ENCODE results near the gene KHDC4.

The KHDC4 gene

DNA sequence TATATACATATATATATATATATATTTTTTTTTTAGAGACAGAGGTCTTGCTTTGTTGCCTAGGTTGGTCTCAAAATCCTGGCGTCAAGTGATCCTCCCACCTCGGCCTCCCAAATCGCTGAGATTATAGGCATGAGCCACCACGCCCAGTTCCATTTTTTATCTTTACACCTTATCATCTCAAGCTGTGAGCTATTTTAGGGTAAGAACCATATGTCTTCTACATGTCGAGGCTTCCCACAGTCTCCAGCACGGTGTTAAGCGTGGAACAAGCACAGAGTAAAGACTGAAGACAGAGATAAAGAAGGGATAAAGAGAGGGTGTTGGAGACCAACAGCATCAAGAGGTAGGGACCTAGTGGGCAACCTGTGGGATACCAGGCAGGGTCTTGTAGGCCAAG, 30.0 kb upstream of the KHDC4 start:
- Histone ChIP-seq H3K27ac (no peak overlapping the region), H3K27me3 (ENCODE audit: insufficient read depth, low read depth, severe bottlenecking) (no peaks in the 10 kb centered on the region), H3K4me3 (ENCODE audit: low read depth, low read length) (no peak overlapping the region), H3K9me3 (ENCODE audit: severe bottlenecking) (no peaks in the 10 kb centered on the region), H3K36me3 (peaks cover 98% of the 10 kb centered on the region)
- no peak for DNase-seq
- TF ChIP-seq, protein P1, sequence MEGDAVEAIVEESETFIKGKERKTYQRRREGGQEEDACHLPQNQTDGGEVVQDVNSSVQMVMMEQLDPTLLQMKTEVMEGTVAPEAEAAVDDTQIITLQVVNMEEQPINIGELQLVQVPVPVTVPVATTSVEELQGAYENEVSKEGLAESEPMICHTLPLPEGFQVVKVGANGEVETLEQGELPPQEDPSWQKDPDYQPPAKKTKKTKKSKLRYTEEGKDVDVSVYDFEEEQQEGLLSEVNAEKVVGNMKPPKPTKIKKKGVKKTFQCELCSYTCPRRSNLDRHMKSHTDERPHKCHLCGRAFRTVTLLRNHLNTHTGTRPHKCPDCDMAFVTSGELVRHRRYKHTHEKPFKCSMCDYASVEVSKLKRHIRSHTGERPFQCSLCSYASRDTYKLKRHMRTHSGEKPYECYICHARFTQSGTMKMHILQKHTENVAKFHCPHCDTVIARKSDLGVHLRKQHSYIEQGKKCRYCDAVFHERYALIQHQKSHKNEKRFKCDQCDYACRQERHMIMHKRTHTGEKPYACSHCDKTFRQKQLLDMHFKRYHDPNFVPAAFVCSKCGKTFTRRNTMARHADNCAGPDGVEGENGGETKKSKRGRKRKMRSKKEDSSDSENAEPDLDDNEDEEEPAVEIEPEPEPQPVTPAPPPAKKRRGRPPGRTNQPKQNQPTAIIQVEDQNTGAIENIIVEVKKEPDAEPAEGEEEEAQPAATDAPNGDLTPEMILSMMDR (IDR thresholded peaks at IDR 0.05; ENCODE audit: low read depth, low read length) = no peak

DNA sequence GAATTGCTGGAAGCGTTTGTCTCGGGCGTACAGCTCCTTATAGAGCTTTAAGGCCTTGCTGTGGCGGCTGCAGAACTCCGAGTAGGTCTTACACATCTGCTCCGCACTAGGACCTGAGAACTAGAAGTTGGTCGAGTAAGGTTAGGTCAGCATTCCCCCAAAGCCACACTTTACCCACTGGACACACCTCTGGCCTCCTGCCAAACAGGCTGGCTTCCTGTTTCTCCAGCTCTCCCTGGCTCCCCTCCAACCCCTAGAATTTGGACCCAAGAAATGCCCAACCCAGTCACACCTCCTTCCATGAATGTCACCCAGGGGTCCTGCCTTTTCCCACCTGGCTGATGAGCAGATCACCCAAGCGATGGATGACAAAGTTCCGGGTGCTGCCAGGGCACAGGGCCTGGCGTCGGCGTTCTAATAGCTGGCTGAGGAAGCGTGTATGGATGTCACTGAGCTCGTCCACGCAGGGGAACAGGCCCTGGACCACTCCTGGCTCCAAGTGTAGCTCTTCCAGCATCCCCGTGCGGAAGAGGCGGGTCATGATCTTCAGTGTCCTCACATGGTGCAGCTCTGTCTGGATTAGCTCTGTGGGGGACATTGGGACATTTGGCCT, 28.5 kb upstream of the KHDC4 start:
- Histone ChIP-seq H3K27ac (no peak overlapping the region), H3K4me3 (ENCODE audit: low read depth, low read length) (no peak overlapping the region), H3K27me3 (ENCODE audit: insufficient read depth, low read depth, severe bottlenecking) (no peaks in the 10 kb centered on the region), H3K9me3 (ENCODE audit: severe bottlenecking) (no peaks in the 10 kb centered on the region), H3K36me3 (peaks cover 98% of the 10 kb centered on the region)
- no peak for DNase-seq
- TF ChIP-seq, protein P1 (IDR thresholded peaks at IDR 0.05; ENCODE audit: low read depth, low read length) = no peak

DNA sequence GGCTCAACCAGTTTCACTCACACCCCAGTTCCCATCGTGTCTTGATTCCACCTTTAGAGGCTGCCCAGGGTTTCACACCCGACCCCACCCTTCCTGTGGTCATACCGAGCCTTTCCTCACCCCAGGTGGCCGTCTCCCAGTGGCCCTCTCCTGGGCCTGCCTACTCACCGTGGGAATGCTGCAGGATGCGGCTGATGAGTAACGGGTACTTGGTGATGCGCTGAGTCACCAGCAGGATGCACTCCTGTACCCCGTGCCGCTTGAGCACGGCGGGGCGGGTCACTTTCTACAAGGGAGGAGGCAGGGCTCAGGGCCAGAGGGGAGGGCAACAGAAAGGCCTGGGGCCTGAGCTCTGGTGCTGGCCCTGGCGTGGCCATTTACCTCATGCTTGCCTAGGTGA, 27.7 kb upstream of the KHDC4 start:
- TF ChIP-seq, protein P1 (IDR thresholded peaks at IDR 0.05; ENCODE audit: low read depth, low read length) = peak; percentile 31; the same call in 1 of the 2 replicates
- DNase-seq = peak; percentile 52
- H3K4me3 ChIP-seq (ENCODE audit: low read depth, low read length) = no peak overlapping the region
- peak overlapping the region; percentile 32 for H3K27ac ChIP-seq
- no peaks in the 10 kb centered on the region for H3K27me3 ChIP-seq (ENCODE audit: insufficient read depth, low read depth, severe bottlenecking)
- no peaks in the 10 kb centered on the region for H3K9me3 ChIP-seq (ENCODE audit: severe bottlenecking)
- H3K36me3 ChIP-seq = peaks cover 98% of the 10 kb centered on the region

DNA sequence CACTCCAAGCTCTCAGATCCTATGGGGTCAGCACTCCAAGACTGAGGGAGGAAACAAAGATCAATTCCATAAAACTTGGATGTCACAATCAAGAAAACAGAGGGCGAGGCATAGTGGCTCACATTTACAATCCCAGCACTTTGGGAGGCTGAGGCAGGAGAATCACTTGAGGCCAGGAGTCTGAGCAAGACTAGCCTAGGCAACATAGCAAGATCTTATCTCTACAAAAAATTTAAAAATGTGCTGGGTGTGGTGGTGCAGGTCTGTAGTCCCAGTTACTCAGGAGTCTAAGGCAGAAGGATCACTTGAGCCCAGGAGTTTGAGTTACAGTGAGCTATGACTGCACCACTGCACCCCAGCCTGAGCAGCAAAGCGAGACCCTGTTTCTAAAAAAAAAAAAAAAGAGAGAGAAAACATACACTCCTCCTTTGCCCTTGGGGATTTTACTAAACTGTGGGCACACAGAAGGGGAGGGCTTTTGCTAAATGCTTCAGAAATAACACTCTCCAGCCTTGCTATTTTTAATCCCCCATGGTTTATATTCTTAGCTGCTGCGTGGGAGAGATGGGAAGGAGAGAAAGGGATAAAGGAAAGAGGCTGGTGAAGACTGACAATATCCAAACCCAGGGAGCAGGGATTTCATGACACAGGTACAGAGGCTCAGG, 26.0 kb upstream of the KHDC4 start:
- peak overlapping the region; percentile 68 for H3K27ac ChIP-seq
- H3K36me3 ChIP-seq = peaks cover 98% of the 10 kb centered on the region
- no peak overlapping the region for H3K4me3 ChIP-seq (ENCODE audit: low read depth, low read length)
- TF ChIP-seq, protein P1 (IDR thresholded peaks at IDR 0.05; ENCODE audit: low read depth, low read length) = no peak
- H3K9me3 ChIP-seq (ENCODE audit: severe bottlenecking) = no peaks in the 10 kb centered on the region
- no peaks in the 10 kb centered on the region for H3K27me3 ChIP-seq (ENCODE audit: insufficient read depth, low read depth, severe bottlenecking)
- DNase-seq = no peak

DNA sequence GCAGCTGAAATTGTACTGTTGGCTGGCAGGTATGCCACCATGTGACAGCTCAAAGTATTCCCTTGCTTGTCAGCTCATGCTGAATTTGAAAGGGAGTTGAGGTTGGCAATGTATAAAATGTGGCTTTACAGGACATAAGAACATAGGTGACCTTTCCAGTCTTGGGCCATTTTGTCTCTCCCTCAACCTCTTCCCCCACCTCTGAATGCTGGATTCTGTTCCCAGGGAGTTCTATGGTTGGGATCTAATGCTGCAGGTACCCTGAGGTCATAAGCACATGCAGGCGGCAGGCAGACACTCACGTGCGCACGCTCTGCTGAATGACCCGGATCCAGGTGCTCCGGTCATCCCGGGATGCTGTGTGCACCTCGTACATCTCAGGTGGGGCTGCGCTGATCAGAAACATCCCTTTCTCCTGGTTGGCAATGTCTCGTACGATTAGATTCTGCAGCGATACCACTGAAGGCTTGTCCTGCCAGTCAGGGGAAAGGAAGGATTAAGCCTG, 23.2 kb upstream of the KHDC4 start:
- Histone ChIP-seq H3K27me3 (ENCODE audit: insufficient read depth, low read depth, severe bottlenecking) (no peaks in the 10 kb centered on the region), H3K27ac (no peak overlapping the region), H3K9me3 (ENCODE audit: severe bottlenecking) (no peaks in the 10 kb centered on the region), H3K36me3 (peaks cover 98% of the 10 kb centered on the region), H3K4me3 (ENCODE audit: low read depth, low read length) (no peak overlapping the region)
- no peak for DNase-seq
- TF ChIP-seq, protein P1 (IDR thresholded peaks at IDR 0.05; ENCODE audit: low read depth, low read length) = no peak

Measured in WERI-Rb-1 (cell line).